ENCODE results near the gene RIC8B.
A peak's percentile ranks its signal among the peaks of the same experiment; 100 is the strongest.

Gene RIC8B

DNA sequence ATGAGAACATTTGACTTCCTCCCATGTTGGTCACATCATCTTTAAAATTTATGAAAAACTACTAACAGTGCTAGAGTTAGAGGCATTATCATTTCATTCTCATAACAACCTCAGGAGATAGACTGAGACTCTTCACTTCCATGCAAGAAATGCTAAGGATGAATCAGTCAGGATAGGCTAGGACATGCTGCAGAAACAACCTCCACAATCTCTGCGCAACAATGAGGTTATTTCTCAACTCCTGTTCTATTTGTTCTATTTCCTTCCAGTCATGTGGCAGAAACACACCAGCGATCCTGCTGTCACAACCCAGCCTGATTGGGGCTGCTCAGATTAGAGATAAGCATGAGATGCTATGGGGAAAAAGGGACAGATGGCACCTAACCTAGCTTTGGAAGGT, 132.2 kb downstream of the RIC8B start:
- Histone ChIP-seq H4K20me1 (ENCODE audit: insufficient read depth, low read length) (peaks cover 54% of the 10 kb centered on the region), H3K27ac (ENCODE audit: low read length) (no peak overlapping the region), H3K36me3 (replicated peaks; ENCODE audit: low read depth, low read length) (no peaks in the 10 kb centered on the region), H3K4me3 (ENCODE audit: low read length) (no peak overlapping the region), H3K4me2 (ENCODE audit: low read length) (no peak overlapping the region), H3K4me1 (ENCODE audit: low read length) (peaks cover 24% of the 10 kb centered on the region), H3K27me3 (ENCODE audit: low read depth, low read length) (peaks cover 82% of the 10 kb centered on the region), H3K9me3 (ENCODE audit: insufficient read depth, low read length) (no peaks in the 10 kb centered on the region), H3K9ac (ENCODE audit: low read length) (no peak overlapping the region), H2AFZ (ENCODE audit: low read depth, low read length) (no peak overlapping the region), H3K79me2 (ENCODE audit: low read length) (no peaks in the 10 kb centered on the region)
- TF ChIP-seq, protein P1, sequence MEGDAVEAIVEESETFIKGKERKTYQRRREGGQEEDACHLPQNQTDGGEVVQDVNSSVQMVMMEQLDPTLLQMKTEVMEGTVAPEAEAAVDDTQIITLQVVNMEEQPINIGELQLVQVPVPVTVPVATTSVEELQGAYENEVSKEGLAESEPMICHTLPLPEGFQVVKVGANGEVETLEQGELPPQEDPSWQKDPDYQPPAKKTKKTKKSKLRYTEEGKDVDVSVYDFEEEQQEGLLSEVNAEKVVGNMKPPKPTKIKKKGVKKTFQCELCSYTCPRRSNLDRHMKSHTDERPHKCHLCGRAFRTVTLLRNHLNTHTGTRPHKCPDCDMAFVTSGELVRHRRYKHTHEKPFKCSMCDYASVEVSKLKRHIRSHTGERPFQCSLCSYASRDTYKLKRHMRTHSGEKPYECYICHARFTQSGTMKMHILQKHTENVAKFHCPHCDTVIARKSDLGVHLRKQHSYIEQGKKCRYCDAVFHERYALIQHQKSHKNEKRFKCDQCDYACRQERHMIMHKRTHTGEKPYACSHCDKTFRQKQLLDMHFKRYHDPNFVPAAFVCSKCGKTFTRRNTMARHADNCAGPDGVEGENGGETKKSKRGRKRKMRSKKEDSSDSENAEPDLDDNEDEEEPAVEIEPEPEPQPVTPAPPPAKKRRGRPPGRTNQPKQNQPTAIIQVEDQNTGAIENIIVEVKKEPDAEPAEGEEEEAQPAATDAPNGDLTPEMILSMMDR (IDR thresholded peaks at IDR 0.05; ENCODE audit: low read depth, low read length) = no peak
- no peak for TF ChIP-seq EZH2phosphoT487 (IDR thresholded peaks at IDR 0.05; ENCODE audit: low read depth)

DNA sequence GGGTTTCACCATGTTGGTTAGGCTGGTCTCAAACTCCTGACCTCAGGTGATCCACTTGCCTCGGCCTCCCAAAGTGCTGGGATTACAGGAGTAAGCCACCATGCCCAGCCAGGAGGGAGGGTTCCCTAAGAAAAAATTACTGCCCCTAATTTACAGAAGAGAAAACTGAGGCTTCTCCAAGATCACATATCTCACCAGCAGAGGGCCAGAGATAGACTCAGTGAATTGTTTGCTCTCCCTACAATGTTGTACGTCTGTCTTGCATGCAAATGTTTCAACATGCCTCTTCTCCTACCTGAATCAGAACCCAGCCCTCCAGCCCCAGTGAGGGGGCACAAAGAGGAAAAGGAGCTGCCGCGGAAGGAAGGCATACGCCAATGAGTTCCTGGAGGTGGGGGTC, 132.9 kb downstream of the RIC8B start:
- peaks cover 82% of the 10 kb centered on the region for H3K27me3 ChIP-seq (ENCODE audit: low read depth, low read length)
- H3K4me1 ChIP-seq (ENCODE audit: low read length) = peaks cover 26% of the 10 kb centered on the region
- TF ChIP-seq, protein P1 (IDR thresholded peaks at IDR 0.05; ENCODE audit: low read depth, low read length) = peak; percentile 46
- TF ChIP-seq EZH2phosphoT487 (IDR thresholded peaks at IDR 0.05; ENCODE audit: low read depth) = no peak
- H3K9ac ChIP-seq (ENCODE audit: low read length) = no peak overlapping the region
- H3K36me3 ChIP-seq (replicated peaks; ENCODE audit: low read depth, low read length) = no peaks in the 10 kb centered on the region
- H2AFZ ChIP-seq (ENCODE audit: low read depth, low read length) = no peak overlapping the region
- H3K4me3 ChIP-seq (ENCODE audit: low read length) = no peak overlapping the region
- peaks cover 51% of the 10 kb centered on the region for H4K20me1 ChIP-seq (ENCODE audit: insufficient read depth, low read length)
- no peaks in the 10 kb centered on the region for H3K9me3 ChIP-seq (ENCODE audit: insufficient read depth, low read length)
- no peak overlapping the region for H3K27ac ChIP-seq (ENCODE audit: low read length)
- no peaks in the 10 kb centered on the region for H3K79me2 ChIP-seq (ENCODE audit: low read length)
- peak overlapping the region; percentile 26; the same call in 1 of the 2 replicates for H3K4me2 ChIP-seq (ENCODE audit: low read length)

DNA sequence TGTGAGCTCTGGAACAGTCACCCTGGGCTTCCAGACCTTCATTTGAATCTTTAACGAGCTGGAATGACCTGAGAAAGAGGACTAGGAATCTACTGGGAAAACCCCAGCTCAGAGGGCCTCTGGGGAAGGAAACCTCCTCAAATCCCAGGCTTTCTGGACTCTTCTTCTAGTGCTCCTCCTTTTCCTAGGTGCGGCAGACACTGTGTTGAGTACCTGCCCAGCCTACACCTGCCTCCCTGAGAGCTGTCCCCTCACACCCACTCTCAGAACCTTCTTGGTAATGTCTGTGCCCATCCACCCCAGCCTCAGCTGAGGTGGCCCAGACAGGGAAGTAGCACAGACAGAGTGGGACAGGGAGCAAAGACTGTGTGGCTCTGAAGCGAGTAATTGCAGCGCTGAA, 133.4 kb downstream of the RIC8B start:
- H3K9me3 ChIP-seq (ENCODE audit: insufficient read depth, low read length) = no peaks in the 10 kb centered on the region
- H3K9ac ChIP-seq (ENCODE audit: low read length) = no peak overlapping the region
- no peak for TF ChIP-seq EZH2phosphoT487 (IDR thresholded peaks at IDR 0.05; ENCODE audit: low read depth)
- TF ChIP-seq, protein P1 (IDR thresholded peaks at IDR 0.05; ENCODE audit: low read depth, low read length) = no peak
- H3K4me1 ChIP-seq (ENCODE audit: low read length) = peaks cover 26% of the 10 kb centered on the region
- peak overlapping the region; percentile 26; the same call in 1 of the 2 replicates for H3K4me2 ChIP-seq (ENCODE audit: low read length)
- no peak overlapping the region for H3K4me3 ChIP-seq (ENCODE audit: low read length)
- peaks cover 82% of the 10 kb centered on the region for H3K27me3 ChIP-seq (ENCODE audit: low read depth, low read length)
- no peaks in the 10 kb centered on the region for H3K79me2 ChIP-seq (ENCODE audit: low read length)
- H3K27ac ChIP-seq (ENCODE audit: low read length) = no peak overlapping the region
- peaks cover 54% of the 10 kb centered on the region for H4K20me1 ChIP-seq (ENCODE audit: insufficient read depth, low read length)
- no peak overlapping the region for H2AFZ ChIP-seq (ENCODE audit: low read depth, low read length)
- no peaks in the 10 kb centered on the region for H3K36me3 ChIP-seq (replicated peaks; ENCODE audit: low read depth, low read length)

DNA sequence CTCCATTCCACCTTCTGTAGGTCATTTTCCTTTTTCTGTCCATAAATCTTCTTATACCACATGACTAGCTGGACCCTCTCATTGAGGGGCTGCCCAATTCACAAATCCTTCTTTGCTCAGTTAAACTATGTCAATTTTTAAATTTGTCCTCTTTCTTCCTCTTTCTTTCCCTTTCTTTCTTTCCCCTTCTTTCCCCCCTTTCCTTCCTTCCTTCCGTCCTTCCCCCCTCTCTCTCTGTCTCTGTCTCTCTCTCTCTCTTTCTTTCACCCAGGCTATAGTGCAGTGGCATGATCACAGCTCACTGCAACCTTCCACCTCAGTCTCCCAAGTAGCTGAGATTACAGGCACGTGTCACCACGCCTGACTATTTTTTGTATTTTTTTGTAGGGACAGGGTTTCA, 134.1 kb downstream of the RIC8B start:
- peaks cover 82% of the 10 kb centered on the region for H3K27me3 ChIP-seq (ENCODE audit: low read depth, low read length)
- peaks cover 61% of the 10 kb centered on the region for H4K20me1 ChIP-seq (ENCODE audit: insufficient read depth, low read length)
- H3K79me2 ChIP-seq (ENCODE audit: low read length) = no peaks in the 10 kb centered on the region
- no peak overlapping the region for H3K27ac ChIP-seq (ENCODE audit: low read length)
- H3K4me2 ChIP-seq (ENCODE audit: low read length) = no peak overlapping the region
- no peak overlapping the region for H2AFZ ChIP-seq (ENCODE audit: low read depth, low read length)
- TF ChIP-seq, protein P1 (IDR thresholded peaks at IDR 0.05; ENCODE audit: low read depth, low read length) = no peak
- TF ChIP-seq EZH2phosphoT487 (IDR thresholded peaks at IDR 0.05; ENCODE audit: low read depth) = no peak
- H3K9ac ChIP-seq (ENCODE audit: low read length) = no peak overlapping the region
- no peaks in the 10 kb centered on the region for H3K9me3 ChIP-seq (ENCODE audit: insufficient read depth, low read length)
- no peak overlapping the region for H3K4me3 ChIP-seq (ENCODE audit: low read length)
- peaks cover 26% of the 10 kb centered on the region for H3K4me1 ChIP-seq (ENCODE audit: low read length)
- H3K36me3 ChIP-seq (replicated peaks; ENCODE audit: low read depth, low read length) = no peaks in the 10 kb centered on the region
